Measurements from ENCODE around the gene NEK11. TPM values are rescaled to one million over a fixed set of nuclear protein-coding genes. Genes with fewer than 3 reads are reported as not detected.
"Not testable (repeated sequence)": the region's sequence is repeated elsewhere in the genome, so short reads cannot be mapped to it uniquely, and the experiment has no call there.

NEK11 gene
- total RNA-seq, 2 experiments from 2014 or later = 1.2 to 1.7 TPM

DNA sequence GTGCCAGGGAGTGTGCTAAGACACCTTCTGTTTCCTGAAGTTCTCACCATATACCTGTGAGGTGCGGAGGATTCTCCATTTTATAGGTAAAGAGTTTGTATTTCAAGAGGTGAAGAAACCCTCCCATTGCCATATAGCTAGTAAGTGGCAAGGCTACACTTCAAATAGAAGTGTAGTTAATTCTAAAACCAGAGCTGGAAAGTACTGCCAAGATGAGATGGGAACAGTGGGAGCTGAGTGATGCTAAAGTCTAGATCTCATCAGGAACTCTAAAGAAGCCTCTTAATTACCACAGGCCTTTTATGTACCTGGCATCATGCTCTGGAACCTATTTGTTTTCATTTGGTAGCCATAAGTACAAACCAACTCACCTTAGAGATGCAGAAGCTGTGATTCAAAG, 256.3 kb downstream of the NEK11 start:
- ChIA-PET POLR2A (no interaction called here), CTCF (no interaction called here)

DNA sequence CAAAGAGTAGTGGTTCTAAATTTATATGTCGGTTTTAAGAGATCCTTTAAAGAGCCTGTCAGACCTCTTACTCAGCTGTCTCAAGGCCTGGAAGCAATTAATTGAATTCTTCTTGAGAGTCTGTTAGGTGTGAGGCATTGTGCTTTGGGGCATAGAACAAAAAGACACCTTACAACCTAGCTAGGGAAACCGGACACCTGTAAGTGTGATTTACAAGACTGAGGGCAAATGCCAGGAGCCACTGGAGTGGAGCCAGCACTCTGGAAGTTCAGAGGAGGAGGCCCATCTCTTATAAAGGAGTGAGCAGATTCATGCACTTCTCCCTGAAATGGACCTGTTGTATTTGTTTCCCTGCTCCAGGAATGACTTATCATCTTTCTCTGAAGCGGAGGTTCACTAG, 257.2 kb downstream of the NEK11 start:
- ChIA-PET CTCF (no interaction called here), POLR2A (no interaction called here)

DNA sequence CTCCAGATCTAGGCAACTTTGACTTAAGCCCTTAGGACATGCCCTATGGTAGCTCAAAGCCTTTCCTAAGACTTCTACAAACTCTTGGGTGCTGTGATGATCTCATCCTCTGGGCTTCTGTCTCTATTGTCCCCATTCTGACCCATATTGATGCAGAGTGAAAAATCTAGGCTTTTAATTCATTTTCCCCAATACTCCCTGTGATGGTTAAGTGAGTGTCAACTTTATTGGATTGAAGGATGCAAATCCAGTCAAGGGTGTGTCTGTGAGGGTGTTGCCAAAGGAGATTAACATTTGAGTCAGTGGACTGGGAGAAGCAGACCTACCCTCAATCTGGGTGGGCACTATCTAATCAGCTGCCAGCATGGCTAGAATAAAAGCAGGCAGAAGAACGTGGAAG, 257.6 kb downstream of the NEK11 start:
- CTCF ChIA-PET = no interaction called here

DNA sequence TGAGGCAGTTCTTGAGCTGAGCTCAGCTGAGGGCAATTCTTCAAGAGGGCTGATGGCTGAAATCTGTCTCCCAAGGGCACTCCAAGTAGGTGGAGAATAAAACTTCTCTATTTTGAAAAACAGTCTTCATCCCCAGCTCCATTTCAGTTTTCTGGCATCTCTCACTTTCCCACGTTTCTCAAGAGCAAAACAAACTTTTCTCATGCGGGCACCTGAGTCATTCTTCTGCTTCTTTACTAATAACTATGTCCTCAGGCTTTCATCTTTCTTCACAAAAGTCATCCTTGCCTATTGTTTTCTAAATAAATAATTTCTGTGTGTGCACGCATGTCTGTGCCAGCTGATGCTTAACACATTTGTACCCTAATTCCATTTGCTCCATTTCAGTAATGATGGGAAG, 258.8 kb downstream of the NEK11 start:
- ChIA-PET POLR2A (no interaction called here), CTCF (no interaction called here)

More for the DNA sequence above, 257.6 kb downstream of the NEK11 start:
- POLR2A ChIA-PET = no interaction called here

DNA sequence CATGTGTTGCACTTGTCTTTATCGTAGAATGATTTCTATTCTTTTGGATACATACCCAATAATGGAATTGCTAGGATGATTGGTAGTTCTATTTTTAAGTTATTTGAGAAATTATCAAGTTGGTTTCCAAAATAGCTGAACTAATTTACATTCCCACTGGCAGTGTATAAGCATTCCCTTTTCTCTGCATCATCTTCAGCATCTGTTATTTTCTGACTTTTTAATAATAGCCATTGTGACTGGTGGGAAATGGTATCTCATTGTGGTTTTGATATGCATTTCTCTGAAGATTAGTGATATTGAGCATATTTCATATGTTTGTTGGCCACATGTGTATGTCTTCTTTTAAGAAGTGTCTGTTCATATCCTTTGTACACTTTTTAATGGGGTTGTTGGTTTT, 273.2 kb downstream of the NEK11 start:
- ChIA-PET POLR2A (no interaction called here), CTCF (no interaction called here)

DNA sequence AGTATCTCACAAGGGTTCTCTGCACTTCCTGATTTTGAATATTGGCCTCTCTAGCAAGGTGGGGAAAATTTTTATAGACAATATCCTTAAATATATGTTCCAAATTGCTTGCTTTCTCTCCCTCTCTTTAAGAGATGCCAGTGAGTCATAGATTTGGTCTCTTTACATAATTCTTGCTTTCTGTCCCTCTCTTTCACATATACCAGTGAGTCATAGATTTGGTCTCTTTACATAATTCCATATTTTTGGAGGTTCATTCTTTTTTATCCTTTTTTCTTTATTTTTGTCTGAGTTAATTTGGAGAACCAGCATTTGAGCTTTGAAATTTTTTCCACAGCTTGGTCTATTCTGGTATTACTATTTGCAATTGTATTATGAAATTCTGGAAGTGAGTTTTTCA, 277.2 kb downstream of the NEK11 start:
- POLR2A ChIA-PET = no interaction called here
- CTCF ChIA-PET = no interaction called here

DNA sequence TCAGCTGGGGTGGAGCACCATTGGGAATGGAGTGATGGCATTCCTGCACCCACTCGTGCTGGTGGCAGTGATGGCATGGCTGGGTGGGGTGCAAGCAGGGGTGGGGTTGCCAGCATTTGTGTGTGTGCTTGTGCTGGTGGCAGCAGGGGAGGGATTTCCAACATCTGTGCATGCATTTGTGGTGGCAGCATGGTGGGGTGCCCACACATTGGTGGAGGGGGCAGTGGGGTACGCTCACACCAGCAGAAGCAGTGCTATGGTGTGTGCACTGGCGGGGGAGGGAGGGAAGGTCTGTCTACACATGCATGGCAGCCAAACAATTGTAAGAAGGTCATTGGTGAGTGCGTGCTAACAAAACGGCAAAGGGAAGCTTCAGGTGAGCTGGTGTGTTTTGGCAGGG, 278.2 kb downstream of the NEK11 start:
- POLR2A ChIA-PET = no interaction called here
- CTCF ChIA-PET = no interaction called here

DNA sequence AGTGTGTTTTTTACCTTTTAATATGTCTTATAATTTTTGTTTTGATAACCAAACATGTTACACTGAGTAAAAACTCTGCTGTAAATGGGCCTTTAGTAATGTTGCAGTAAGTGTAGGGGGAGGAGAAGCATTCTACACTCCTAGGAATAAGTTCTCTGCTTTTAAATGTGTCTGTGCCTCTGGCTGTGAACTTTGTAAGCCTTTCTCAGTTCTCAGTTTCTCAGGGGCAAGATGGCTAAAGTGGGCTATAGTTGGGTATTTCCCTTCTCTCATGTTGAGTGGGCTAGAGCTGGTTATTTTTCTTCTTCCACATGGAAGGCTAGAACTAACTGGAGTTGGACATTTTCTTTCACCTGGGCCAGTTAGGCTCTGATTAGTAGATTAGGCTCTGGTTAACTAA, 279.6 kb downstream of the NEK11 start:
- ChIA-PET CTCF (no interaction called here), POLR2A (no interaction called here)

DNA sequence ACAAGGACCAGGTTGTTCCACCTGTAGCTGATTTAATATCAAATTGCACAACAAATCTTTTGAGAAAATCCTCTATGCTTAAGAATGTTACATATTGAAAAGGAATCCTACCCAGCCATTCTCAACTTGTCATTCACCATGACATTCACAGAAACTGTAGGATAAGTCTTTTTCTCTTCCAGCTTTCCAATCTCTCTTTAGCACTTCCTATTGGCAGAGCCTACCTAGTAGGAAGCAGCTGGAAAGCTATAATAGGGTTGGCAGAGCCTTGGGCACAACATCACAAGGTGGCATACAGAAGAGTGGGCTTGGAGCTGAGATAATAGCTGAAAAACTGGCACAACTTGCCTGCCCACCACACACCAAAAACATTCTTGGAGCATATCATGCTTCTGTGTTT, 287.6 kb downstream of the NEK11 start:
- ChIA-PET CTCF (no interaction called here), POLR2A (no interaction called here)

DNA sequence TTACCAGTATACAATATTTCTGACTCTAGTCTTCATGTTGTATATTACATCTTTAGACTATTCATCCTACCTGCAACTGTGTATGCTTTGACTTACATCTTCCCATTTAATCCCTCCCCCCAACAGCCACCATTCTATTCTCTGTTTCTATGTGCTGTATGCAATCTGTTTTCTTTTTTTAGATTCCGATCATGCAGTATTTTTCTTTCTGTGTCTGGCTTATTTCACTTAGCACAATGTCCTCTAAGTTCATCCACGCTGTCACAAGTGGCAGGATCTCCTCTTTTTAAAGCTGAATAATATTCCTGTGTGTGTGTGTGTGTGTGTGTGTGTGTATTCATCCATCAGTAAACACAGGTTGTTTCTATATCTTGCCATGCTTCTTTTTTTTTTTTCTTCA, 288.5 kb downstream of the NEK11 start:
- ChIA-PET POLR2A (no interaction called here), CTCF (no interaction called here)

DNA sequence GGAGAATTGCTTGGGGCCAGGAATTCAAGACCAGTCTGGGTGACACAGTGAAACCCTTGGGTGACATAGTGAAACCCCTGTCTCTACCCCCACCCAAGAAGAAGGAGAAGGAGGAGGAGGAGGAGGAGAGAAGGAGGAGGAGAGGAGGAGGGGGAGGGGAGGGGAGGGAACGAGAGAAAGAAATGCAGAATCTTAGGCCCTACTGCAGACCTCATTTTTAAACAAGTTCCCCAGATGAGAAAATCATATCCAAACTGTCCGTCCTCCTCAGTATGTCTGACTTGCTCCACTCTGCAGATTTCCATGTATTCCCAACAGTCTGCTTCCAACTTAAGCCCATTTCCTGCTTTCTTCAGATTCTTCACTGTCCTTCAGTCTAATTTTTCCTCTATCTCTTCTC, 291.0 kb downstream of the NEK11 start:
- ChIA-PET CTCF (no interaction called here), POLR2A (no interaction called here)

DNA sequence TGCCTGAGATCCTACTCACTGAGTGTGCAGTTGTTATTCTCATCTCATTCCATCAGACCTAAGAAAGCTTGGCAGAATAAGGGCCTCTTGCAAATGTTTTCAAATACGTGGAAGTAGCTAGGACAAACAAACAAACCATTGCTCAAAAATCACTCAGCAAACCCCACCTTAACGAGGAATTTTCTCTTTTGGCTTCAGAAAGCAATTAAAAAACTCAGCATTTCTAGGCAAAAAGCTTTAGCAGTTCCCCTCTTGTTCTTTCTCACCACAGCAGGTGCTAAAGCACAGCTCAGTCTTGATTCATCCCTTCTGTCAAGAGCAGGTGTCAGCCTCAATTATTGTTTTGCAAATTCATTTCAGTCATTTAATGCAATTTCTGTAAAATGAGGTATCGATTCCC, 296.3 kb downstream of the NEK11 start:
- POLR2A ChIA-PET = no interaction called here
- CTCF ChIA-PET = no interaction called here

DNA sequence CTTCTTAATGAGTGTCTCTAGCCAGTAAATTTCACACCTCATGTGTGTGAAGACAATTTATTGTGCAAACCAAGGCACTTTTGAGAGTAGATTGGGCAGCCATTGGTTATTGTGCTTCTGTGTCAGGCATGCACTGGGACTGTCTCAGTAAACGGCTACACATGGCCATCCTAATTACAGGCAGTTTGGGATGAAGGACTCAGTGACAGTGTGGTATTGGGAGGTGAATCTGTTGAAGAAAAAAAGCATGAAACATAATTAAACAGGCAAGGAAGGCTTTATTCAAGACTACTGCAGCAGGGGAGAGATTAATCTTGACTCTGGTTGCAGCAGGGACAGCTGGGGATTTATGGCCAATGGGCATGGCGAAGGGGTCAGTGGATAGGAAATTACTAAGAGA, 297.1 kb downstream of the NEK11 start:
- POLR2A ChIA-PET = no interaction called here

DNA sequence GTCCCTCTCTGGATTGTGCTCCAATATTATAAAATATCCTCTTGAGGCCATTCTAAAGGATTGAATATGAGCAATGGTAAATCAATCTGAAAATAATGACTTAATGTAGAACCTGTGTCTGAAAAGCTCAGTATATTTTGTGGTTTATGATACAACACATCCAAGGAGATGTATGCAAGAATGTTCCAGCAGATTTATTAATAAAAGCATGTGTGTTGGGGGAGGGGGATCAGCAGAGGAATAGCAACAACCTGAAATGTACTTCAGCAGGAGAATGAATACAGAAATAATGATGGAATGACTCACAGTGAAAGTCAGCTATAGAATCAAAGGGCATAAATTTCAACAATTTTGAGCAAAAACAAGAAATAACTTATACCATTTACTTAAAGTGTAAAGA, 298.2 kb downstream of the NEK11 start:
- ChIA-PET CTCF (no interaction called here), POLR2A (no interaction called here)

More for the DNA sequence above, 297.1 kb downstream of the NEK11 start:
- CTCF ChIA-PET = no interaction called here

DNA sequence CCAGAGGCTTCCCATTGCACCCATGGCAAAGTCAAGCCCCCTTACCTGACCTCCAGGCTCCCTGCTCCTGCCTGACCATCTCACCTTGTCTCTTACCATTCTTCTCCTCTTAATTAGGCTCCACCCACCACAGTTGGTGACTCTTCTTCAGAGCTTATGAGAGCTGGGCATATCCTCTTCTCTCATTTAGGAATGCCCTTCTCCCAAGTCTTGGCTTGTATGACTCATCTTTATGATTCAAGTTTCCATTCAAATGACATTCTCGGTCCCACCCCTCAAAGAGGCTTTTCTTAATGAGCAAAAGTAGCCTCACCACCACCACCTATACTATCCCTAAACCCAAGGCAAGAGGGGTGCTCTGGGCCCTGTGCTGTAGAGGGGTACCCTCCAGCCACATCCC, 299.6 kb downstream of the NEK11 start:
- ChIA-PET POLR2A (no interaction called here), CTCF (no interaction called here)

DNA sequence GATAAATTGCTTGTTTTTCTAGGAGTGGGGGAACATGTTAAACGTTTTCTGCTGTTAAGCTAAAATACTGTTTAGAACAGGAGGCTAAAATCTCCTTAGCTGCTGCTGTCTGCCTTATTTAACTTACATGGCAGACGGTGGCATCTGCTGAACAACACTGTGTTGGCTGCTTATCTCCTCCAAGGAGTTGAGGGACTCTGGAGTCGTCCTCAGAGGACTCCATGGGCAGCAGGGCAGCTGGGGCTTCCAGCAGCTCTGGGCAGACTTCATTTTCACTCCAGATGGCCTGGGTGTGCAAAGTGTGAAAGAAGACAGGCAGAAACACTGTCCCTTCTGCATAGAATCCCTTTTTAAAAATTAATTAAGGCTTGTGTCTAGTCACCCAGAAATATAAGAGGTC, 302.0 kb downstream of the NEK11 start:
- ChIA-PET POLR2A (no interaction called here), CTCF (no interaction called here)

DNA sequence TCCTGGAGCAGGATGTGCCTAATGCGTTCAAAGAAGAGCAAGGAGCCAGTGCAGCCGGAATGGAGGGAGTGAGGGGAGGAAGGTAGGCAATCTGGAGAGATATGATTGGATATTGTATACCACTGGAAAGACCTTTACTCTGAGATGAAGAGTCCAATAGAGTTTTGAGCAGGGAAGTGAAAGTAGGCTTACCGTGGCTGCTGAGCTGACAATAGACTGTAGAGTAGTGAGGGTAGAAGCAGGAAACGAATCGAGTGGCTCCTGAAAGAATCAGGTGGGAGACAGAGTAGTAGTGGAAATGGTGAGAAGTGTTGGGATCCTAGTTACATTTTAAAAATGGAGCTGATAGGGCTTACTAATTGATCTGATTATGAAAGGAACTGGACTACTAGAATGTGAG, 303.1 kb downstream of the NEK11 start:
- CTCF ChIA-PET = no interaction called here
- POLR2A ChIA-PET = no interaction called here

DNA sequence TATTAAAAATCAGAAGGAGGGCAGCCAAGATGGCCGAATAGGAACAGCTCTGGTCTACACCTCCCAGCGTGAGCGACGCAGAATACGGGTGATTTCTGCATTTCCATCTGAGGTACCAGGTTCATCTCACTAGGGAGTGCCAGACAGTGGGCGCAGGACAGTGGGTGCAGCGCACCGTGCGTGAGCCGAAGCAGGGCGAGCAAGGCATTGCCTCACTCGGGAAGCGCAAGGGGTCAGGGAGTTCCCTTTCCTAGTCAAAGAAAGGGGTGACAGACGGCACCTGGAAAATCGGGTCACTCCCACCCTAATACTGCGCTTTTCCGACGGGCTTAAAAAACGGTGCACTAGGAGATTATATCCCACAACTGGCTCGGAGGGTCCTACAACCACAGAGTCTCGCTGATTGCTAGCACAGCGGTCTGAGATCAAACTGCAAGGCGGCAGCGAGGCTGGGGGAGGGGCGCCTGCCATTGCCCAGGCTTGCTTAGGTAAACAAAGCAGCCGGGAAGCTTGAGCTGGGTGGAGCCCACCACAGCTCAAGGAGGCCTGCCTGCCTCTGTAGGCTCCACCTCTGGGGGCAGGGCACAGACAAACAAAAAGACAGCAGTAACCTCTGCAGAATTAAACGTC, 304.9 kb downstream of the NEK11 start:
- CTCF ChIA-PET, POLR2A ChIA-PET: not testable (repeated sequence)

DNA sequence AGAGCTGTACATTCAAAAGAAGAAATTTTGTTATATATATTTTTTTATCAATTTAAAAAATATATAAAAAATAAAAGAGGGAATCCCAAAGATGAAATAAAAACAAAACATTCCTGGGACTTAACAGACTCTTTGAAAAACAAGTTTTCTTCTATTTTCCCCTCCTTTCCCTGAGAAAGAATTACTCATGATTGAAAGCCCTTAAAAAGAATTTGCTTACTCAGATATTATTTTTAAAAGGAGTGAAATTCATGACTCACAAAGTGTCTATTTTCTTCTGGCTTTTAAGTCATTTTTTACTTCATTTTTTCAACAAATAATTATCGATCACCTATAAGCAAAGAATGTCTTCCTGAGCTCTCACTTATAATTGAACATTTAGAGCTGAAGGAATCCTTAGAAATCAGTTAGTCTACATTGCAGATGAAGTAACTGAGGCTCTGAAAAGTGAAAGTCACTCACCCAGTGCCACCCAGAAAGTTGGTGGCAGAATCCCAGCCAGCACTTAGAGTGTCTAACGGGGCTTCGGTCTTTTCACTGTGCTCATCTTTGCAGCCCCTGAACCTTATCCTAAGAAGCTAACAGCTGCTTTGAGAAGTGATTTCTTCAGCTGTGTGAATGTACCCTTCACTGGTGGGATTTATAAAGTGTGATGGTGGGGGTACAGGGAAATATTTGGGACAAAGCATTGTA, 312.4 kb downstream of the NEK11 start:
- ChIA-PET POLR2A (no interaction called here), CTCF (no interaction called here)

DNA sequence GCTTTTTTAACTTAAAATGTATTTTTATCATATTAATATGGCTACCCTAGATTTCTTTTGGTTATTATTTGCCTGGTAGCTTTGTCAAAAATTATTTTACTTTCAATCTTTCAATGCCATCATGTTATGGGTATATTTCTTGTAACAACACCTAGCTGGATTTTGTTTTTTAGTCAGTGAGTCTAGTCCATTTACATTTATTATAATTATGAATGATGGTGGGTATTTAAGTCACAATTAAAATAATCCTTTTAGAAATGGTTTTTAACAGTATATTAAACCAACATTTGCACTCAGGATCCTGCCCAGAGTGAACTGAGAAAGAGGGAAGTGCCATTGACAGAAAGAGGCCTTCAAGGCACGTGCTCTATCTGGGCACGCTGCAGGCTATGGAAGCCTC, 315.1 kb downstream of the NEK11 start:
- POLR2A ChIA-PET = no interaction called here
- CTCF ChIA-PET = no interaction called here

DNA sequence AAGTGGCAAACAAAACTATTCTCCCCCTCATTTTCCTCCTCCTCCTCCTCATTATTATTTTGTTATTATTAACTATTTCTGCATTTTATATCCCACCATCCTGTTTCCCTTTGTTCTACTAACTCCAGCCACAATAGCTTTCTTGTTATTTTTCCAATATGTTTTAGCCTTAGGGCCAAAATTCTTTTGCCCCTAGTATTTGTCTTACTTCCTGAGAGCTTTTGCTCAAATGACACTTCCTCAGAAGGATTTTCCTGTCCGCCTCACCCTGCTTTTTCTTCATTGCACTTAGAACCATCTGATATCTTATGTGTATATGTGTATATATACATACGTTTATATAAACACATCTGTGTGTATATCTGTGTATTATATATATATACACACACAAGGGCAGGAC, 322.2 kb downstream of the NEK11 start:
- POLR2A ChIA-PET = no interaction called here

DNA sequence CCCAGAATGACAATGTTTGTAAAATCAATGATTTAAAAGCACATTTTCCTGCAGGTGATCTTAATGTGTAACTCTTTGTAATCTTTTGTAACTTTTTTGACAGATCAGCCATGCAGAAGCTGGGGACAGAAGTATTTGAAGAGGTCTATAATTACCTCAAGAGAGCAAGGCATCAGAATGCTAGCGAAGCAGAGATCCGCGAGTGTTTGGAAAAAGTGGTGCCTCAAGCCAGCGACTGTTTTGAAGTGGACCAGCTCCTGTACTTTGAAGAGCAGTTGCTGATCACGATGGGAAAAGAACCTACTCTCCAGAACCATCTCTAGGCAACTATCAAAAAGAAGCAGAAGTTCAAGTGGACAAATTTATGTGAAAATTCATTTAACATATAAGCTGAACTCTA, 322.8 kb downstream of the NEK11 start:
- CTCF ChIA-PET = no interaction called here
- POLR2A ChIA-PET = no interaction called here

More for the DNA sequence above, 322.2 kb downstream of the NEK11 start:
- CTCF ChIA-PET = no interaction called here

DNA sequence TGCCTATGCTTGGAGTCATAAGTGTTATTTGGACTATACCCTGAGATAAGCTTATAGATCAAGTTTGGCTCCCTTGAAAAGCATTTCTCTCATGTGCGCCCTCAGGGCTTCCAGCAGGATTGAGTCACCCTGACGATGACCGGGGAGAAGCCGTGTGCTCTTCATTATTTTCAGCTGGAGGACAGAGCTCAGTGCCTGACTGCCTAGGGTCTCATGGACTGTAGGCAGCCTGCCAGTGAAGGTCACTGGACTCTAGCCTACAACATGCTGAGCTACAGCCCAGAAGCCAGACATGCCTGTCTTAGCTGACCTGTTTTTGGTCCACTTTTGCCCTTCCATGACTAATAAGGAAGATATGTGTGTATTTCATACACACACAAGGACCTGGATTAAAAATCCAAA, 323.3 kb downstream of the NEK11 start:
- ChIA-PET CTCF (no interaction called here), POLR2A (no interaction called here)

All from activated CD8-positive, alpha-beta memory T cell treated with anti-CD3 and anti-CD28 coated beads for 36 hours (primary cell).